H1 (cell line): Measurements from ENCODE around the gene IZUMO2.

Source experiments
- CTCF ChIP-seq, 3 experiments: IDR thresholded peaks; 1 replicate in 2 of 3; 2 replicates in 1 of 3; pipeline versions ENCODE4 v1.5.1 to v1.6.1; 2011; ENCODE audit warnings: low read length in 3 of 3, mild to moderate bottlenecking in 3 of 3, inconsistent platforms in 2 of 3, low read depth in 1 of 3, moderate library complexity in 1 of 3; ENCODE audit not compliant: insufficient read depth in 1 of 3; ENCODE audit errors: control extremely low read depth in 1 of 3
- EGR1 ChIP-seq: IDR thresholded peaks from 2 replicates; pipeline ENCODE4 v1.6.1; 2011; ENCODE audit warnings: low read depth, low read length, borderline replicate concordance
- POLR2A ChIP-seq, 2 experiments: IDR thresholded peaks; 1 replicate in 1 of 2; 2 replicates in 1 of 2; pipeline ENCODE4 v1.6.1; 2011; ENCODE audit warnings: low read depth in 2 of 2, low read length in 2 of 2, mild to moderate bottlenecking in 2 of 2; ENCODE audit errors: control extremely low read depth in 1 of 2
- POLR2AphosphoS5 ChIP-seq: IDR thresholded peaks from 2 replicates; pipeline ENCODE4 v1.6.1; 2011; ENCODE audit warnings: low read depth, low read length
- TCF12 ChIP-seq: IDR thresholded peaks from 2 replicates; pipeline ENCODE4 v1.6.1; 2011; ENCODE audit warnings: low read depth, mild to moderate bottlenecking, low read length
- YY1 ChIP-seq: IDR thresholded peaks from 2 replicates; pipeline ENCODE4 v1.6.1; 2011; ENCODE audit warnings: low read depth, mild to moderate bottlenecking, low read length

- TF ChIP-seq EGR1 (no peak), POLR2A (IDR thresholded peaks at IDR 0.05; ENCODE audit: control extremely low read depth in 1 of 2, low read depth in 2 of 2, low read length in 2 of 2) (no peak), POLR2AphosphoS5 (no peak), CTCF (IDR thresholded peaks at IDR 0.05; ENCODE audit: control extremely low read depth in 1 of 3, insufficient read depth in 1 of 3, low read depth in 1 of 3, low read length in 3 of 3) (no peak), YY1 (no peak), TCF12 (no peak)
These were observed 29.6 kb upstream of the IZUMO2 start for GRCh38 chr19:50192463-50193211.
